Muscle layer of duodenum (tissue), 2 donors: ENCODE data around the gene GTF3C5.
"Not testable (repeated sequence)": the region's sequence is repeated elsewhere in the genome, so short reads cannot be mapped to it uniquely, and the experiment has no call there.

Experiments
- H3K27ac ChIP-seq: one replicate; pipeline ENCODE4 v1.7.0; 2013; ENCODE audit warnings: mild to moderate bottlenecking, low read length
- H3K27me3 ChIP-seq: one replicate; pipeline ENCODE4 v1.7.0; 2013; ENCODE audit warnings: low read depth, mild to moderate bottlenecking, control low read depth, low read length
- H3K36me3 ChIP-seq, 2 donors: one replicate each; pipeline ENCODE4 v1.7.0; 2013; ENCODE audit warnings: low read length in 2 of 2, control low read depth in 1 of 2, mild to moderate bottlenecking in 1 of 2; ENCODE audit not compliant: insufficient read depth in 2 of 2, control insufficient read depth in 1 of 2
- H3K4me1 ChIP-seq, 2 donors: one replicate each; pipeline ENCODE4 v1.7.0; 2013; ENCODE audit warnings: low read length in 2 of 2, mild to moderate bottlenecking in 2 of 2, control low read depth in 1 of 2, moderate library complexity in 1 of 2; ENCODE audit not compliant: insufficient read depth in 2 of 2, control insufficient read depth in 1 of 2
- H3K4me3 ChIP-seq, 2 donors: one replicate each; pipeline ENCODE4 v1.7.0; 2013; ENCODE audit warnings: low read length in 2 of 2, low read depth in 1 of 2, mild to moderate bottlenecking in 1 of 2
- H3K9me3 ChIP-seq, 2 donors: one replicate each; pipeline ENCODE4 v1.7.0; 2013; ENCODE audit warnings: low read length in 2 of 2, control low read depth in 1 of 2, mild to moderate bottlenecking in 1 of 2; ENCODE audit not compliant: control insufficient read depth in 1 of 2
- donor health status: healthy.

GTF3C5 gene

GRCh38 chr9:133035669-133036068, 4.9 kb downstream of the GTF3C5 start:
- Histone ChIP-seq H3K4me3 (no peak overlapping the region), H3K4me1 (peaks cover 12 to 27% of the 10 kb centered on the region in 2 donors), H3K27ac (no peak overlapping the region), H3K27me3 (no peaks in the 10 kb centered on the region), H3K9me3 (no peaks in the 10 kb centered on the region), H3K36me3 (no peaks in the 10 kb centered on the region)

- peaks cover 0 to 9% of the 10 kb centered on the region in 2 donors for H3K4me1 ChIP-seq
- no peak overlapping the region for H3K4me3 ChIP-seq
- H3K9me3 ChIP-seq, result no peaks in the 10 kb centered on the region
- no peak overlapping the region for H3K27ac ChIP-seq
- H3K36me3 ChIP-seq, result peaks cover 14 to 15% of the 10 kb centered on the region in 2 donors
- H3K27me3 ChIP-seq, result no peaks in the 10 kb centered on the region
These were observed 7.1 kb downstream of the GTF3C5 start for GRCh38 chr9:133037775-133038515.

- H3K9me3 ChIP-seq, H3K4me3 ChIP-seq, H3K27ac ChIP-seq, H3K27me3 ChIP-seq, H3K4me1 ChIP-seq: not testable (repeated sequence)
- peaks cover 36 to 42% of the 10 kb centered on the region in 2 donors for H3K36me3 ChIP-seq
These were observed 10.2 kb downstream of the GTF3C5 start for GRCh38 chr9:133040892-133041479.

GRCh38 chr9:133041958-133042357, 11.2 kb downstream of the GTF3C5 start:
- Histone ChIP-seq H3K4me1 (no peaks in the 10 kb centered on the region), H3K27ac (no peak overlapping the region), H3K4me3 (no peak overlapping the region), H3K9me3 (no peaks in the 10 kb centered on the region), H3K27me3 (no peaks in the 10 kb centered on the region), H3K36me3 (peaks cover 45 to 51% of the 10 kb centered on the region in 2 donors)

GRCh38 chr9:133042676-133043075, 11.9 kb downstream of the GTF3C5 start:
- Histone ChIP-seq H3K27me3 (no peaks in the 10 kb centered on the region), H3K9me3 (no peaks in the 10 kb centered on the region), H3K4me1 (no peaks in the 10 kb centered on the region), H3K4me3 (no peak overlapping the region), H3K27ac (no peak overlapping the region), H3K36me3 (peaks cover 46 to 59% of the 10 kb centered on the region in 2 donors)

- no peak overlapping the region for H3K27ac ChIP-seq
- H3K4me1 ChIP-seq, result no peaks in the 10 kb centered on the region
- no peaks in the 10 kb centered on the region for H3K27me3 ChIP-seq
- peaks cover 46 to 62% of the 10 kb centered on the region in 2 donors for H3K36me3 ChIP-seq
- no peak overlapping the region for H3K4me3 ChIP-seq
- H3K9me3 ChIP-seq, result no peaks in the 10 kb centered on the region
These were observed 12.7 kb downstream of the GTF3C5 start for GRCh38 chr9:133043449-133044035.

GRCh38 chr9:133044125-133044524, 13.3 kb downstream of the GTF3C5 start:
- H3K9me3 ChIP-seq, result no peaks in the 10 kb centered on the region
- H3K27ac ChIP-seq, result no peak overlapping the region
- H3K4me1 ChIP-seq, result no peaks in the 10 kb centered on the region
- no peak overlapping the region for H3K4me3 ChIP-seq
- H3K36me3 ChIP-seq, result peaks cover 46 to 67% of the 10 kb centered on the region in 2 donors
- H3K27me3 ChIP-seq, result no peaks in the 10 kb centered on the region

GRCh38 chr9:133044661-133045060, 13.9 kb downstream of the GTF3C5 start:
- H3K27ac ChIP-seq, result no peak overlapping the region
- no peak overlapping the region for H3K4me3 ChIP-seq
- H3K36me3 ChIP-seq, result peaks cover 46 to 72% of the 10 kb centered on the region in 2 donors
- no peaks in the 10 kb centered on the region for H3K27me3 ChIP-seq
- H3K9me3 ChIP-seq, result no peaks in the 10 kb centered on the region
- no peaks in the 10 kb centered on the region for H3K4me1 ChIP-seq

- no peaks in the 10 kb centered on the region for H3K4me1 ChIP-seq
- peaks cover 46 to 77% of the 10 kb centered on the region in 2 donors for H3K36me3 ChIP-seq
- no peaks in the 10 kb centered on the region for H3K9me3 ChIP-seq
- no peaks in the 10 kb centered on the region for H3K27me3 ChIP-seq
- H3K27ac ChIP-seq, result no peak overlapping the region
- no peak overlapping the region for H3K4me3 ChIP-seq
These were observed 14.3 kb downstream of the GTF3C5 start for GRCh38 chr9:133045132-133045531.

- Histone ChIP-seq H3K36me3 (peaks cover 54 to 89% of the 10 kb centered on the region in 2 donors), H3K27me3 (no peaks in the 10 kb centered on the region), H3K4me3 (no peak overlapping the region), H3K9me3 (no peaks in the 10 kb centered on the region), H3K4me1 (no peaks in the 10 kb centered on the region), H3K27ac (no peak overlapping the region)
These were observed 15.6 kb downstream of the GTF3C5 start for GRCh38 chr9:133046196-133046899.

- H3K27ac ChIP-seq, result no peak overlapping the region
These were observed 16.1 kb downstream of the GTF3C5 start for GRCh38 chr9:133046900-133047295.

More at GRCh38 chr9:133046900-133047295, 16.1 kb downstream of the GTF3C5 start:
- Histone ChIP-seq H3K27me3 (no peaks in the 10 kb centered on the region), H3K4me1 (no peaks in the 10 kb centered on the region), H3K9me3 (no peaks in the 10 kb centered on the region), H3K4me3 (no peak overlapping the region), H3K36me3 (peaks cover 50 to 90% of the 10 kb centered on the region in 2 donors)
